ENCODE data around the gene PBRM1.
"Not testable (repeated sequence)": the region's sequence is repeated elsewhere in the genome, so short reads cannot be mapped to it uniquely, and the experiment has no call there.

The PBRM1 gene

GRCh38 chr3:52536369-52537164 is 149.1 kb downstream of the PBRM1 start, which contains the start of gene UQCC5:
UQCC5 (plus strand) TSS chr3:52536605; CDS start chr3:52536756, 151 bp downstream.
- DNase-seq (ENCODE audit: low spot score): peak; percentile 99

- no peak for DNase-seq (ENCODE audit: low spot score)
Measured at GRCh38 chr3:52536112-52536368, 149.7 kb downstream of the PBRM1 start.

- DNase-seq (ENCODE audit: low spot score): no peak
Measured at GRCh38 chr3:52535411-52536111, 150.2 kb downstream of the PBRM1 start.

GRCh38 chr3:52534281-52535183 is 151.2 kb downstream of the PBRM1 start:
- no peak for DNase-seq (ENCODE audit: low spot score)

- DNase-seq (ENCODE audit: low spot score): peak; percentile 72
Measured at GRCh38 chr3:52533623-52534280, 152.0 kb downstream of the PBRM1 start, which contains the start of gene NT5DC2. NT5DC2 (minus strand) TSS chr3:52533857; CDS start chr3:52533737, 120 bp downstream.

- no peak for DNase-seq (ENCODE audit: low spot score)
Measured at GRCh38 chr3:52532838-52533622, 152.7 kb downstream of the PBRM1 start.

GRCh38 chr3:52532517-52532837 is 153.2 kb downstream of the PBRM1 start:
- peak; percentile 24 for DNase-seq (ENCODE audit: low spot score)

GRCh38 chr3:52531860-52532516 is 153.7 kb downstream of the PBRM1 start:
- DNase-seq (ENCODE audit: low spot score): no peak

GRCh38 chr3:52530918-52531826 is 154.5 kb downstream of the PBRM1 start:
- DNase-seq (ENCODE audit: low spot score): no peak

- no peak for DNase-seq (ENCODE audit: low spot score)
Measured at GRCh38 chr3:52529376-52530333, 156.1 kb downstream of the PBRM1 start.

GRCh38 chr3:52528586-52529375 is 156.9 kb downstream of the PBRM1 start:
- no peak for DNase-seq (ENCODE audit: low spot score)

GRCh38 chr3:52527732-52528585 is 157.8 kb downstream of the PBRM1 start:
- DNase-seq (ENCODE audit: low spot score): no peak

GRCh38 chr3:52527039-52527731 is 158.5 kb downstream of the PBRM1 start:
- DNase-seq (ENCODE audit: low spot score): no peak

GRCh38 chr3:52526671-52527038 is 159.1 kb downstream of the PBRM1 start:
- not testable (repeated sequence) for DNase-seq (ENCODE audit: low spot score)

- DNase-seq (ENCODE audit: low spot score): no peak
Measured at GRCh38 chr3:52525680-52526561, 159.8 kb downstream of the PBRM1 start.
